HG02840 (cell line): ENCODE measurements around the gene NCKAP5.

ENCODE experiments used
- ATAC-seq: cut with Tn5 transposase; IDR thresholded peaks from one replicate; pipeline ENCODE4 v1.9.1; 2021; ENCODE audit warnings: mild to moderate bottlenecking, moderate library complexity, moderate number of reproducible peaks; ENCODE audit not compliant: unreplicated experiment, low FRiP score

The NCKAP5 gene

GRCh38 chr2:133303150-133303549 lies 265.1 kb downstream of the NCKAP5 start:
- no peak for ATAC-seq

DNA sequence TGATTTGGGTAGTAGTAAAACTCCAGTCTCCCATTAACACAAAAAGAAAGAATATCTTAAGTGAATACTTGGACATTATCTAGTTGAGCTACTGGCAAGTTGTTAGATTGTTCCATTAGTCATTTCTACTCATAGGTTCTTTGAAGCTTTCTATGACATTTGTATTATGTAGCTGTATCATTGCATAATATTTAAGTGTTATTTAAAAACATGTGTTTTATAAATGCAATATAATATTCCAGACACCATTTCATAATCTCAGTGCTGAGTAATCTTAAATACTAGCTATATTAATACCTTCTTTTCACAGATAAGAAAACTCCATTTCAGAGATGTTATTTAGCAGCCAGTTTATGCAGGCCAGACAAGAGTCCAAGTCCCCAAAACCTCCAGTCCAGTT lies 271.9 kb downstream of the NCKAP5 start:
- ATAC-seq: no peak

DNA sequence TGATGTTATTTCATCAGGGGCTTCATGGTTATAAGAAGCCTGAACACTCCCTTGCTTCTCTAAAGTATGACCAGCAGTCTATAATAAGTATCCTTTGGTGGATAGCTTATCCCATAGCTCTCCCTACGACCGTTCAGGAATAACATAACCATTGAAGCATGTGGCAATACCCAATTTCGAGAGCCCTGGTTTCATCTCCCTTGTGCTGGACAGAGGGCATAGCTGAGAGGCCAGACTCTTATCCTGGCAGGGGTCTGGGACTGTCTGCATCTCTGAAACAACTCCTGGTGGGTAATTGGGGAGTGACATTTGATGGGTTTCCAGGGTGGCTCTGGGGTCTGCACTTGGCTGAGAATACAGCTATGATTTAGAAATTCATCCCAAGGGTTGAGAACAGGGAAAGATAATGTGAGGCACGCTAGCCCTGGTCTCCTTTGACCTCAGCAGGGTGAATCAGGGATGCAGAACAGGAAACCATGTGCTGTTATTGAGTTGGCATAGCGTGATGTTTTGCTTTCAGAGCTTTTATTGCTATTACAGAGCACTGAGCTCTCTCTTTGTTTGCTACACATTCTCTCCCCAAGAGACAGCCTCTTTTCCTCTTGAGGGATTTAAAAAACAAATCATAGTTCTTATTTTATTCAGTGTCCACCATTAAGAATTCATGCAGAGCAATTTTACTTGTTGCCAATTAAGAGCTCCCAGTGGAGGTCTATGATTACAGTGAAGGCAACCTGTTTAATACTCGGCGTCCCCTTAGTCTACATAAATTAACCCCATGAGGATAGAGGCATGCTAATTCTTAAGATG lies 274.5 kb downstream of the NCKAP5 start:
- ATAC-seq: no peak

GRCh38 chr2:133292259-133292658 lies 276.0 kb downstream of the NCKAP5 start:
- no peak for ATAC-seq

GRCh38 chr2:133287709-133288108 lies 280.6 kb downstream of the NCKAP5 start:
- ATAC-seq: no peak

DNA sequence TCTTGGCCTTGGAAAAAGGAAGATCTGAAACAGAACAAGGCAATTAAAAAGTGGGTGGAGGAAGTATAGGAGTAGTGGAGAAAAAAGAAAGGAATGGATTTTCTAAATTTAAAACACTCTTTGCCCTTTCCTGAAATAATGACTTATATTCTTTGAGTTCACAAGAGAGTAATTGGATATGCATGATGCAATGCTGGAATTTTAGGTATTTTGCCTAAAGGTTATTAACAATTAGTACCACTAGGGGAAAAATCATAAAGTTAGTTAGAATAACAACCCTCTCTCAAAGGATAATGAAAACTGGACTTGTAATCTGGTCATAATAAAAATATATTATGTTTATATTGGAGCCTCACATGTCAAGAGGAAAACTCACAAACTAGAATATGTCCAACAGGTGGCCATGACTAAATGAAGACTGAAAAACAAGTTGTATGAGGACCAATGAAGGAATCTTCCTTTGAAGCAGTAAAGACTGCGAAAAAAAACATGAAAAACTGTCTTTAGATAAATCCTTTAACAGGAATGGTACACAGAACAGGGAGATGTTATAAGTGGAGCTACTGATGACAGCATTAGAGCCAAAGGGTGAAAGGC lies 281.8 kb downstream of the NCKAP5 start:
- no peak for ATAC-seq

DNA sequence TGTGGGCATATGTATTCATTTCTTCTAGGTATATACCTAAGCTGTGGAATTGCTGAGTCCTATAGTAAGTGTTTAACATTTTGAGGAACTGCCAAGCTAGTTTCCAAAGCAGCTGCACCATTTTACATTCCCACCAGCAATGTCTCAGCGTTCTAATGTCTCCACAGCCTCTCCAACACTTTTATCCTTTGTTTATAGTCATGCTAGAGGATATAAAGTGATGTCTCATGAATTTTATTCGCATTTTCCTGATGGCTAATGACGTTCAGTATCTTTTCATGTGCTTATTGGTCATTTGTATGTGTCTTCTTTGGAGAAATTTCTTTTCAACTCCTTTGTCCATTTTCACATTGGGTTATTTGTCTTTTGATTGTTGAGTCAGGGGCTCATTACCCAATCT lies 295.2 kb downstream of the NCKAP5 start:
- ATAC-seq: no peak

- ATAC-seq: no peak
Measured at GRCh38 chr2:133271105-133271504, 297.2 kb downstream of the NCKAP5 start.

GRCh38 chr2:133270550-133270949 lies 297.7 kb downstream of the NCKAP5 start:
- ATAC-seq: no peak

- no peak for ATAC-seq
Measured at GRCh38 chr2:133266926-133267590, 301.2 kb downstream of the NCKAP5 start.

GRCh38 chr2:133266041-133266925 lies 302.0 kb downstream of the NCKAP5 start:
- no peak for ATAC-seq

DNA sequence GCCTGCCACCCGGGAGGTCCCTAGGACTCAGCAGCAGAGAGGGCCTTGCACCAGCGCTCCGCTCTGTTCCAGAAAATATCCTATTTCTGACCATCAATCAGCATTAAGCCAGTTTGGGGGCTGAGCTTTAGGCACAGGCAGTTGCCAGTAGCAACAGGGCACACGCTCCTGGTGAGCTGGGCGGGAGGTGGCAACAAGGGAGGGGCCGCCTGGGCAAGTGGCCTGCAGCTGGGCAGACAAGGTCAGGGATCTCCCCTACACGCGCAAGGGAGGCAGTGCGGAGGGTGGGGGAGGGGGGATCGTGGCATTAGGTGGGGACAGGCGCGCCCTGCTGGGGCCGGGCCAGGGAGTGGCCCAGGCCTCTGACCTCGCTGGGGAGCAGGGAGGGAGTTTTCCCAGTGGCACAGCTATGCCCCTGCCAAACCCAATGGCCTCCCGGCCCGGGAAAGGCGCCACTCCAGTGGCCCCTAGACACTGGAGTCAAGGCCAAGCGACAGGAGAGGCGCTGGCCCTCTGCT lies 302.8 kb downstream of the NCKAP5 start:
- ATAC-seq: no peak

- ATAC-seq: no peak
Measured at GRCh38 chr2:133264989-133265401, 303.3 kb downstream of the NCKAP5 start.

DNA sequence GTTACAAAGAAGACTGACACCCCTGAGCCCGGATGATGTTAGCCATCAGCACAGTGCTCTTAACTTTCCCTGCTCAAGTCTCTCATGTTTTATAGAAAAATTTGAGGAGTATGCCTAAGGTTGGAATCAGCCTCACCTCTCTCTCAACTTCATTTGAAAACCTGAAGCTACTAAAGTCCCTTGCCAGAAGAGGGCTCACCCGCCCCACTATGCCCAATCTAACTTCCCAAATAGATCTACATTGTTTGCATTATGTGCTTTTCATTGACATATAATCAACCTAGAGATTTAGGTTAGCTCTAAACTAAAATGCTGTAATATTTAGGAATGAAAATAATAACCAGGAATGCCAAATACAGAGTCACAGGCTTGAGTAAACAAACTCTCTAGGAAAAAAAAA lies 305.4 kb downstream of the NCKAP5 start:
- no peak for ATAC-seq

DNA sequence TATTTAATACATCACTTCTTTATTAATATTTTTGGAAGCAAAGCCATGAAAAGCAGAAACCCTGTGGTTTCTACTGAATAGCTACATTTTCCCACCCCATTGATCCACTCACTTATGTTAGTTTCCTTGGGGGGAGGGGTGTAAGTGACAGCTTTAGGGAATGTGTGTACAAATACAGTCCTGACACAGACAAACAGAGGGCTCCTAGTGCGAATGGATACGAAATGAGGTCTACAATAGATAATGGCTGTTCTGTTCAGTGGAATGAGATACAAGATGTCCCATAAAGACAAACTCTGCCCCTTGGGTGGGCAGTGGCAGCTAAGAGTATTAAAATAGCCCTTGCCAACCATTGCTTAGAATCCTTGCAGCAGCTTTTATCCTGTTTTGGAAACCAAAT lies 312.9 kb downstream of the NCKAP5 start:
- ATAC-seq: no peak

GRCh38 chr2:133253793-133254192 lies 314.5 kb downstream of the NCKAP5 start:
- no peak for ATAC-seq

DNA sequence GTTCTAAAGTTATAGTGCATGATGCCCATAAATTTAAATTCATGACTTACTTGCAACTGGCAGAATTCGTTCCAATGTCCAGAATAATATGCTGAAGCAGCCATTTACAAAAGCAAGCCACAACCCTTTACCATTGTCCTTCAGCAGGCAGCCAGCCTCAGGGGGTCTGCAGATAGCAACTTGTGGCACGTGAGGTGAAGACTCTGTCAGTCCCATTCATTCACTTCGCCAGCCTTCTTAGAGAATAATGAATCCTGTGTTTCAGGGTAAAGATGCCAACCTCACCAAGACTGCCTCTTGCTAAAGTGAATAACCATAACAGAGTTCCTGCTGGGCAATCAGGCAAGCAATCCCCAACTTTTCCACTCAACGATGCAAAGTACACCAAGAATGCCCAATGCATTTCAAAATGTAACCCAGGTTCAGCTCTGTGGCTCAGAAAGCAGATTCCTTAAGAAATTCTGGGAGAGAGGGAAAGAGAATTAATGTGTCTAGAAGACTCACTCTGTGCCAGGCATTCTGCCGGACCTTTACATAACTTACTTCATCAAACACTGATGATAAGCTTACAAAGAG lies 315.4 kb downstream of the NCKAP5 start:
- no peak for ATAC-seq

- ATAC-seq: no peak
Measured at GRCh38 chr2:133249362-133249761, 318.9 kb downstream of the NCKAP5 start.

DNA sequence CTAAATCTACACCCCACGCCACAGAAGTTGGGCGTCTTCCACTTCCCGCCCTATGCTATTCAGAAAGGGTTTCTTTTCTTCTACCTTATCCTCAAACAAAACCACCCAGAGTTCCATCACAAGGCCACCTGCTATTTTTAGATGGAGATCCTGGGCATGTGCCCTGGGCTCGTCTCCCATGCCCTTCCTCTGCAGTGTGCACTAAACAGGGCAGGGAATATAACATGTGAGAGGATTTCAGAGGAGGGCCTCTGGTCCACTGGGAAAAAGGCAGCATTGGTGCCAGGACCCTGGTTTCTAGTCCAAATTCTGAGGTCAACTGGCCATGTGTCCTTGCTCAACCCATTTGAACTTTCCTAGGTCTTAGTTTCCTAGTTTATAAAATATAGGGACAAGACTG lies 320.0 kb downstream of the NCKAP5 start:
- no peak for ATAC-seq

GRCh38 chr2:133247631-133248030 lies 320.6 kb downstream of the NCKAP5 start:
- ATAC-seq: no peak
